Measurements from ENCODE around the gene NFIC.
"Not testable (repeated sequence)": the region's sequence is repeated elsewhere in the genome, so short reads cannot be mapped to it uniquely, and the experiment has no call there.

The NFIC gene

GRCh38 chr19:3496392-3497273 lies 130.2 kb downstream of the NFIC start:
- no peak for DNase-seq

DNA sequence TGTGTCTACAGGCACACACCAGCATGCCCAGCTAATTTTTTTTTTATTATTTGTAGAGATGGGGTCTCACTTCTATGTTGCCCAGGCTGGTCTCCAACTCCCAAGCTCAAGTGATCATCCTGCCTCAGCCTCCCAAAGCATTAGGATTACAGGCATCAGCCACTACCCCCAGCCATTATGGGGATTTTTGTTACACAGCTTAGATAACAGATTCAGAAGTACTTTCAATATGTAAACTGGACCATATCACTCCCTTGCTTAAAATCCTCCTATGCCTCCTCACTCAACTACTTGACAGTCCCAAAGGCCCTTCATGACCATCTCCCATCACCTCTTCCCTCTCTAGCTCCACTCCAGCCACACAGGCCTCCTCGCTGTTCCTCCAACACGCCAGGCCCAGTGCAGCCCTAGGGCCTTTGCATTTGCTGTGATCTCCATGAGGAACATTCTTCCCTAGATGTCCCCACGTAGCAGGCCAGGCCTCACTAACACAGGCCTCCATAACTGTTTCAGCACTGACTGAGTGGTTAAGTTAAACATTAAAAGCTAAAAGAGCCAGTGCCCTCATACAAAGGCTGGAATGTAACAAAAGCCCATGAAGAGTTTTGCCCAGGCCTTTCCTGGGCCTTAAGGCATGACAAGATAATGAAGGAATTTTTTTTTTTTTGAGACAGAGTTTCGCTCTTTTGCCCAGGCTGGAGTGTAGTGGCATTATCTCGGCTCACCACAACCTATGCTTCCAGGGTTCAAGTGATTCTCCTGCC lies 131.6 kb downstream of the NFIC start:
- DNase-seq: no peak

- DNase-seq: no peak
Measured at GRCh38 chr19:3499738-3500428, 133.5 kb downstream of the NFIC start.

DNA sequence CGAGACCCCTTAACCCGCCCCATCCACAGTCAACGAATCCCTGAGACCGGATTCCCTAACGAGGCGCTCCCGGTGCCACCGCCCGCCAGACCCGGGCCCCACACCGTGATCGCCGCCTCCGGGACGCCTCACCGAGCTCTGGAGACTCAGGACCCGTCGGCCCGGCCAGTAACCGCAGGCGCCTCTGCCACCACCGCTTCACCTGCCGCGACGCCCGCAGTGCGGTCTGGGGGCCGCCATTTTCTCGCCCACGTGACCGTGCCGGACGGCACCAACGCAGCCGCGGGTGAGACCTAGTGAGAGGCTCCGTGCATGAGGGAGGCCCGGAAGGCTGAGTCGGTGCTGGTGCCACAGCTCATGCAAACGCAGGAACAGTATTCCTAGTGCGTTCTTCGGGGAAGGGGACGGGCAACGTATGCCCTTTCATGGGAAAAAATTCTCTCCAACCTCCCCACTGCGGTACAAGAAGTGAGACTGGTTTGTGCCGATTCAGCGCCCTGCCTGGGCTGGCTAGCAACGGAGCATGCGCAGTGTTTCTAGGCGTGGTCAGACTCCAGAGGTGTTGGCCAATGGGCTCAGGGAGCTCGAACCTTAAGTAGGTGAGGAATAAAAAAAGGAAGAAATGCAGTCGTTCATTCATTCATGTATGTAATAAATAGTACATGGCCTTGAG lies 134.2 kb downstream of the NFIC start, which contains the start of gene DOHH:
TSS of gene DOHH (minus strand) at position 246 of the 673 bp plus-strand sequence. CDS start 3,860 bp downstream, outside the sequence.
- DNase-seq: peak; percentile 94 to 96

- DNase-seq: no peak
Measured at GRCh38 chr19:3501780-3502179, 135.4 kb downstream of the NFIC start.

DNA sequence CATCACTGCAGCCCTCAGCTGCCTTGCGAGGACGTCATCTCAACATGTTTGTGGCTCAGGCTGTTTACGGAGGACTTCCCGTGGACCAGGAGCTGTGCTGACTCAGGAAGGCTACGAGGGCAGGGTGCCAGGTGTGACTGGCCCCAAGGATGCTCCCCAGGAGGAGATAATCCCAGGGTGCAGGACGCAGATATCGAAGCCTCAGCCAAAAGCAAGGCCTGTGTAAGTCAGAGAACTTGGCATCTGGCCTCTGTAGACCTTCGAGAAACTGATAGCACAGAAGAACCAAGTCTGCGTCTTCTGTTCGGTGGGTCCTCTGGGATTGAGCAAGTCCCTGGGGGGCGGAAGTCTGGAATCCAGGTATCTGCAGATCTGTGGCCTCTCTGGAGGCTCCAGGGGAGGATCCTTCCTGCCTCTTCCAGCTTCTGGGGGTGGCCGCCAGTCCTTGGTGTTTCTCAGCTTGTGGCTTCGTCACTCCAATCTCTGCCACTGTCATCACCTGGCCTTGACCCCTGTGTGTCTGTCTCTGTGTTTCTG lies 136.7 kb downstream of the NFIC start:
- no peak for DNase-seq

DNA sequence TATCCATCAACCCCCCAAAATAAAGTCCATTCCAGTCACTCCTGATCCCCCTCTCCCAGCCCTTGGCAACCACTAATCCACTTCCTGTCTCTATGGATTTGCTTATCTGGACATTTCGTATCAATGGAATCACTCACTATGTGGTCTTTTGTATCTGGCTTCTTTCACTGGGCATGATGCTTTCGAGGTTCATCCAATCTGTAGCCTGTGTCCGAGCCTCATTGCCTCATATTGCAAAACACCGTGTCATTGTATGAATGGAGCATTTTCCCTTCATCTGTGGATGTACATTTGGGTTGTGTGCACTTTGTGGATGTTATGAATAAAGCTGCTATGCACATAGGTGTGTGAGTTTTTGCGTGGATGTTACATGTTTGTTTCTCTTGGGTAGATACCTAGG lies 138.4 kb downstream of the NFIC start:
- DNase-seq: no peak

GRCh38 chr19:3505598-3506383 lies 139.4 kb downstream of the NFIC start, which contains the start of gene FZR1:
Gene FZR1, plus strand, starts transcription at chr19:3506311. Its CDS starts 16,679 bp downstream, at chr19:3522990.
- DNase-seq: peak; percentile 99

DNA sequence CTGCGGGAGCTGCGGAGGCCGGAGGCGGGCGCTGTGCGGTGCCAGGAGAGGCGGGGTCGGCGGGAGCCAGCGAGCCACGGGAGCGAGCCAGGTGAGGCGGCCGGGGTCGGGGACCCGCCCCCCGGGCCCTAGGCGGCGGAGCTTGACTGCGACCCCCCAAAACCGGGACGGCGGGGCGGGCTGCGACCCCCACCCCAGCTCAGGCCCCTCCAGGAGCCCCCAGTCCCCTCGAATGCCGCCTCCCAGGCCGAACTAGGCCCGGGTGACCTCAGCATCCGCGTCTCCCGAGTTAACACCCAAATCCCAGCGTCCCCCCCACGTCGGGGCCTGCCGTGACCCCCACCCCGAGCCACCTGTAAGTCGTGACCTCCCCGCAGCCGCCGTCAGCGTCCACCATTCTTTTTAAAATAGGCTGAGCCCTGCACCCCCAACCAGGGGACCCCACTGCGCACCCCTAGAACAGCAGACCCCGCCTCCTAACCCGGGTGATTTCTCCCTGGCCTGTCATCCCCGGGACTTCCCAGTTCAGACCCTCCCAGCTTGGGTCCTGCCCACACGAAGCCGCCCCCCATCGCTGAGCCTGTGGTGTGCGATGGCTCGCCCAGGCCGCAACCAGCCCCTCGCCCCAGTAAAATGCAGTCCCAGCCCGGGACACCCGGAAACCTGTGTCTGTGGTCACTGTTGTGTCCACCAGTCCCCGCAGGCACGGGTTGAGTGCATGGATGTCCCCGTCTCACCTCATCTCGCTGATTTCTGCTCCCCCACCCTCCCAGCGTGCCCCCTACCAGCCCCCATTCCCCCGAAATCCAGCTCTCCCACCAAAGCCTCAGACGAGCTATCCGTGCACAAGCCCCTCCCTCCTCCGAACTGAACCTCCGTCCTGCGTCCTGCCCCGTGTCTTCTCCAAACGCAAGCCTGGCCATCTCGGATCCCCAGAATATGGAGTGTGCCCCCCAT lies 140.3 kb downstream of the NFIC start:
- peak; percentile 18 to 33 for DNase-seq

DNA sequence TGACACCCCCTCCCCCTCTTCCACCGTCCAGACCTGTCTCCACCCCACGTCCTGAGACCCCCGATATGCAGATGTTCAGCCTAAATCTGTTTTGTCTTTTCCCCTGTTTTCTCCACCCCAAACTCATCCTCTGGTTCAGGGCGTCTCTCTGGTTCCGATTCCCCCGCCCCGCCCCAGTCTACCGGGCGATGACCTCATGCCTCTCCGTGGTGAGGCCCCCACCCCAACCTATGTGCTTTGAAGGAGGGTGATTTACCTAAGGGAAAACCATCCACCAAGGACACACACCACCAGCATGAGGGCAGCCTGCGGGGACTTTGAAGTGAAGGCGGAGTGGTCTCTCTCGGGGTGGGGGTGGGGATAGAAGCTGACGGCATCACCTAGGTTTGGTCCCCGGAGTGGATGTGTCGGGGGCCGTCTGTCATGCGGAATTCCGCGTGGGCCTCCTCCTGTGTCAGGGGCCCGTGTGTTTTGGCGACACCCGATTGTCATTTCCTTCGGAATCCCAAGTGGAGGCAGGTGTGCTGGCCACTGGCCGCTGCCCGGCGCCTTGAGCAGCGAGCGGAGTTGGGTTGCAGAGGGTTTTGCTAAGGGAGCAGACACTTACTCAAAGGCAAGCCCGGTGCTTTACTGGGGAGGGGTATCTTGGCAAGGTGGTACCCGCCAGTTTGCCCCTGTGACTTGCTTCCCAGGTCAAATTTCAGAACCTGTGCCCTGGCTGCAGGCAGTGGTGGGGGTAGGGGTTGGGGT lies 141.2 kb downstream of the NFIC start:
- DNase-seq: peak; percentile 47 to 59

DNA sequence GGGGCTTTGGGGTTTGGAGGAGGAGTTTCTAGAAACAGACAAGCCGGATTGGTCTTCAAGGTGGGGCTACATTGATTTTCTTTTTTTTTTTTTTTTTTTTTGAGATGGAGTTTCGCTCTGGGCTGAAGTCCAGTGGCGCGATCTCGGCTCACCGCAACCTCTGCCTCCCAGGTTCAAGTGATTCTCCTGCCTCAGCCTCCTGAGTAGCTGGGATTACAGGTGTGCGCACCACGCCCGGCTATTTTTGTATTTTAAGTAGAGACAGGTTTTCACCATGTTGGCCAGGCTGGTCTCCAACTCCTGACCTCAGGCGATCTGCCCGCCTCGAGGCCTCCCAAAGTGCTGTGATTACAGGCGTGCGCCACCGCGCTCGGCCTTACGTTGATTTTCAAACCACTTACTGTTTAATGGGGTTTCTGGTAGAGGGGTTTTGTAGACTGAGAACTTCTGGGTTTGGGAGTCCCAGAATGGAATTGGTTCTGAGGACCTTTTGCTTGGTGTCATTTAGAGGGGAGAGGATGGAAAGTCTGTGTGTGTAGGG lies 141.8 kb downstream of the NFIC start:
- DNase-seq: not testable (repeated sequence)

GRCh38 chr19:3508771-3509535 lies 142.6 kb downstream of the NFIC start:
- no peak for DNase-seq

DNA sequence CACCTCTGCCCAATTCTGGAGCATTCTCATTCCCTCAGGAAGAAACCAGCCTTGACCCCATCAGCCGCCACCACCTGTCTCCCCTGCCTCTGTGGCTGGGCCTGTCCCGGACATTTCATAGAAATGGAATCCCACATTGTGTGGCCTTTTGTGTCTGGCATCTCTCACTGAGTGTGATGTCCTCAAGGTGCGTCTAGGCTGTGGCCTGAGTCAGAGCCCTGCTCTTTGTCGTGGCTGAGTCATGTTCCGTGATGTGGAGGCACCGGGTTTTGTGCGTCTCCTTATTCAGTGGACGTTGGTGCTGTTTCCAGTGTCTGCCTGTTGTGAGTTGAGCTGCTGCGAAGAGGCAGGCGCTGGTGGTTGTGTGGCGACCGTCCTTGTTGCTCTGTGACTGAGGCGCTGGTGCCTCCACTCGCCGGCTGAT lies 143.2 kb downstream of the NFIC start:
- peak; percentile 19 to 24 for DNase-seq

DNA sequence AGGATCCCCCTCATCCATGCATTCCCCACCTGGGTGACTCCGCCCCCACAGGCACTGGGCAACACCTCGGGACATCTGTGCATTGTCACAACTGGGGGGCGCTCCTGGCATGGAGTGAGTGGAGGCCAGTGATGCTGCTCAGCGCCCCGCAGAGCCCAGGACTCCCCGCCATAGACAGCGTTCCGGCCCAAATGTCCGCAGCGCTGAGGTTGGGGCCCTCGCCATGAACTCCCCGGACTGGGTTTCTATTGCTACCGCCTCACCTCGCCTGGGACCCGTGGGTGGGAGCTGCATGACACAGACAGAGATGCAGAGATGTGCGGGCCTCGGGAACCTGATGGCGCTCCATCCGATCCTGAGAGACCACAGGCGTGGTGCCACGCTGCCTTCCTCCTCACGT lies 144.3 kb downstream of the NFIC start:
- DNase-seq: no peak

DNA sequence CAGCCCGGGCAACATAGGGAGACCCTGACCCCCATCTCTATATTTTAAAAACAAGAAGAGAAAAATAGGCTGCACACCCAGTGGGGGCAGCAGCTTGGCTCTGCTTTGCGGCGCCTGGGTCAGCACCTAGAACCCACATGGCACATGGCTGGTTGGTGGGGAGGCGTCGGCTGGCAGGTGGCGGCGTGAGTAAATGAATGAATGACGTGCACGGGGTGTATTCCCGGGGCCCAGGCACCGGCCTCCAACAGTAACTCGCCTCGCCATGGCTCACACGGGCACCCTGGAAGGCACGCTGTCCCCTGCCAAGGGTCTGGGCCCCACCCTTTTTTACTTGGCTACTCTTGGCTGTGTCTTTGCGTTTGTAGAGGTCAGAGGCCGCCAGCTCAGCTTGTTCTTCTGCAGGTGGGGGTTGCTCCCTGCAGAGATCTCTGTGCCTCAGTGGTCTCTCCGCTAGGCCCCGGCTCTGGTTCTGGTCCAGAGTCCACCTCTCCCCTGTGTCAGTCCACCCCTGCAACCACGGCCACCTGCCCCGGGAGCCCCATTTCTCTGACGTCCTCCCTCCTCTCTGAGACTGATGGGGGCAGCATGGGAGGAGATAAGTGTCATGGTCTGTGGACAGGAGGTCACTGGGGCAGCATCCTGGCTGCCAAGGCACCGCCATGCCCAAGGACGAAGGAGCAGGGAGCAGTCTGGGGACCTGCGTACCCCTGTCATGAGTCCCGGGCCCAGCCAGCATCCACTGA lies 145.3 kb downstream of the NFIC start:
- DNase-seq: no peak

DNA sequence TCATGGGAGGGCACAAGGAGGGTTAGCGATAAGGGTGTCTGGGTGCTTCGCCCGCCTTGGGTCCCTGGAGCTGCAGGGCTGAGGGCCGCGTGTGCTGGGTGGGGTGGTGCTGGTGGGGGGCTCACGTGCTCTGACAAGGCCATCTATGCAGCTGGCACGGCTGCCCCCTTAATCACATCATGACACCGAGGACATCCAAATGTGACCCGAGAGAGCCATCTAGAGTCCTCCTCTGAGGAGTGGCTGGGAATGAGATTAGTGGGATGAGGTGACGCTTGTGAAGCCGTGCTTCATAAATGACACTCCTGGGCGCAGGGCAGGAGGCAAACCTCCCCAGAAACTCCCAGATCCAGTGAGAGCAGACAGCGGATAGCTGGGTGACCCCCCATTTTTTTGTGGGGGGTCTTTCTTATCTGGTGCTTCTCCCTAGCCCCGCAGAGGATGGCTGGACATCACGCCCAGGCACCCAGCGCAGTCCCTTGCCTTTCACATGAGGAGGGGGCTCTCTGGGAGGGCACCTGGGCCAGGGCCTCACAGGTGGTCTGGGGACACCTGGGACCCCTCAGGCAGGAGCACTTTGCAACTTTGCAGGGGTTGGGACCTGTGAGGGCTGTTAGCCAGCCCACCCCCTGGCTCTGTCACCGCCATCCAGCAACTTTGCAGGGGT lies 146.3 kb downstream of the NFIC start:
- DNase-seq: no peak
